Muscle of back (tissue), 11 donors: ENCODE measurements around the gene TRAF3. TPM values are rescaled to one million over a fixed set of nuclear protein-coding genes. Genes with fewer than 3 reads are reported as not detected.

Experiments
- DNase-seq, 3 donors: peaks; one replicate each; pipeline versions ENCODE4 v3.0.0 to v3.0.0-alpha.2; 2013
- polyA plus RNA-seq, 10 donors: library from polyadenylated mRNA; unstranded; fragments of 120-200 nt; gene quantifications; one replicate each; pipeline ENCODE4 v1.2.1, GENCODE V29; 2013; ENCODE audit not compliant: insufficient read length in 10 of 10

The TRAF3 gene
- polyA plus RNA-seq, 10 donors, result 10.9 to 18.9 (median 12.5) TPM

- DNase-seq, result no peak
Measured at GRCh38 chr14:102906616-102907302, 129.5 kb downstream of the TRAF3 start.

- no peak for DNase-seq
Measured at GRCh38 chr14:102907303-102907844, 130.1 kb downstream of the TRAF3 start.

GRCh38 chr14:102907980-102908730 is 130.9 kb downstream of the TRAF3 start:
- no peak for DNase-seq

DNA sequence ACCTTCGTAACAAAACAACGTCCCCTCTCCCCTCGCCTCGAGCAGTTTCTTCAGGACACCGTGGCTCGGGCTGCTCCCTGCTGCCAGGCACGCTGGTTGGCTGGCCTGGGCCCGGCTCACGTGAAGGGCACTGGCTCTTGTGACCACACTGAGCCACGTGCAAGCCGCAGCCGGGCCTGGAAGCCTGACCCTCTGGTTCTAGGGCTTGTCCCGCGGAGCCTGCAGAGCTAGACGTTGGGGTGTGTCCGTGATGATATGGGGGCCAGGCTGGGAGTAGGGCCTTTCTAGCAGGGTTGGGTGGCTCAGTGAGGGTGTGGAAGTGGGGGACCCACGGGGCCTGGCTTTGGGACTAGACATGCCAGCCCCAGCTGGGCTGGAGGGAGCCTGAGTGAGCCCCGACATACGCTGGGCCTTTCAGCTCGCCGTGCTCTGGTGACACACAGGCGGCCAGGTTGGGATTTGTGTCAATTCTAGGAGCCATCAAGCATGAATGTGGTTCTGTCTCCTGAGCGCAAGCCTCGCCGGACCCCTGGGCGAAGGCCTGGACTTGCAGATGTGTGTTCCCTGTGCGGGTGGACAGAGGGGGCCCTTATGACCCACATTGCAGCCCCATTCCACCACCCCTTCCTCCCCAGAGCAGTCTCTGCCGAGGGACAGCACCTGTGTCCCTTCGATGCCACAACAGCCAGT is 131.7 kb downstream of the TRAF3 start:
- no peak for DNase-seq

- no peak for DNase-seq
Measured at GRCh38 chr14:102909462-102909861, 132.2 kb downstream of the TRAF3 start.

- DNase-seq, result no peak
Measured at GRCh38 chr14:102909911-102910310, 132.7 kb downstream of the TRAF3 start.

DNA sequence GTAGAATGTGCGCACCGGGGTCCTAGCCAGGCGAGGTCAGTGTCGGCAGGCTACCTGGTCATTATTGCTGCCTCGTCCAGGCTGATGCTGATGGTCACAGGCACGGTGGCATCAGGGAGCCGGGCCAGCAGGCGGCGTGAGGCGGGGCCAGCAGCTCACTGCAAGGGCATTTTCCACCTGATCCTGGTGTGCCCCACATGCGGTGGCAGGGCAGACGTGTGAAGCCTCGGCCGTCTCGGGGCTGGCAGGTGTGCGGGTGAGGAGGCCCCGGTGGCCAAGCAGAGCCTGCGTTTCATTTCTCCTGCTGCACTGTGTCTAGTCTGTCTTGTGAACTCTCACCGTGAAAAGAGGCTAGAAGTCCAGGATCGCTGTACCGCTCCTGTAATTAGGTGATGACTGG is 133.2 kb downstream of the TRAF3 start:
- DNase-seq, result no peak

- no peak for DNase-seq
Measured at GRCh38 chr14:102911541-102911951, 134.3 kb downstream of the TRAF3 start.

DNA sequence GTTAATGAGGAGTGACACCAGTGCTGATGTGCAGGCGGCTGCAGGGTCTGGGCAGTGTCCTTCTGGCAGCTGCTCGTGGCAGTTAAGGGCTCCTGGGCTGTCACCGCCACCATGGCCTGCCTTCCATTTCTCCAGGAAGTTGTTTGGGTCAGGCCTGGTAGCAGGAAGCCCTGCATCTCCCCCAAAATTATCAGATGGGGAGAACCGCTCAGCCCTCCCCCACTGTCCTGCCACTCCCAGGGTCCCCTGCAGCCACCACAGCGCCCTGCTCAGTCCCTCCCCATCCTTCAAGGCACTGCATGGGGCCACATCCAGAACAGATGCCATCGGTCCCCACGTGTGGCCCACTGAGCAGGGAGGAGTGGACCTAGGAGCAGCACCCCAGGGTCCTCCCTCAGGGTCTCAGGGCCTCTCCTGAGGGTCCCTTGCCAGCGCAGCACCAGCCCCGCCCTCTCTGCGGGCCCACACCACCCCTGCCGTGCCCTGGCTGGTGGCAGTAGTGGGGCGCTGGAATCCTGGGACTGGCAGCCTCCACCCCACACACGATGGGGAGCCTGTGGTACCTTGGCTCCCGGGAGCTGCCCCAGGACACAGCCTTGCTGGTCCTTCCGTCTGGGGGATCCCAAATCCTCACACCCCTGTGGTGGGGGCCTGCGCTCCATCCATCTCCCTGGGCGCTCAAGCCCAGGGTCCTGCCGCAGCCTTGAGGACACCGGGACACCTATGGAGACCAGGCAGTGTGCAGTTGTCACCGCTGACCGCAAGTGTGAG is 134.9 kb downstream of the TRAF3 start:
- no peak for DNase-seq

- DNase-seq, result no peak
Measured at GRCh38 chr14:102913341-102914211, 136.3 kb downstream of the TRAF3 start.

- DNase-seq, result no peak
Measured at GRCh38 chr14:102914474-102915291, 137.4 kb downstream of the TRAF3 start.

DNA sequence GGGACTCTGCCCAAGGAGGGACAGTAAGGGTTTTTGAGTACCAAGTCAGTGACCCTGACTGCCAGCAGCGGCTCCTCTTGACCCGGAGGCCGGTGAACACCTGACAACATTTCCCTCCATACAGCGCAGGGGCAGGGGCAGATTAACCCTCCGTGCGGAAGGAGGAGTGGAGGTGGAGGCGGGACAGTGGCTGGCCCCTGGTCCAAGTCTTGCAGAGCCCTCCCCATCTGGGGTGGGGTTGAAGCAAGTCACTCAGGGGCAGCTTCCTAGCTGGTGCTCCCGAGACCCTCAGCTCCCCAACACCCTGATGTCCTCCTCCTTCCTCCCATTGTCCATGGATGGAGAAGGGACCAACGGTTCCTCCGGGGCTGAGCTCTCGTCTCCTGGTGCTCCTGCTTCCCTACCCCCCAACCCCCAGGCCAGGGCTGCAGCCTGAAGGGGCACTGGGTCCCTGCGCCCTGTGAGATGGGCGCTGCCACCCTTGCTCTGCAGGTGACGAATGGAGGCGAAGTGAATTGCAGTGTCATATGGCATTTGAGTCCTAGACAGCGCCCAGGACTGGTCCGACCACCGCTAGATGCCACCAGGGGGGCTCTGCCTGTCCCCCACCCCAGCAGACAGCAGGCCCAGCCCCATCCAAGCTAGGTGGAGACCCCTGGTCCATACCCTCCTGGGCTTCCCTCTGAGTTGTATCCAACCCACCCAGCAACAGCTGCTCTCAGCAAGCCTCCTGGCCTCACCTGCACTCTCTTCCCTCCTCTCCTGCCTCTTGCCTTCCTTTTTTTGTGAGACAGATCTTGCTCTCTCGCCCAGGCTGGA is 138.3 kb downstream of the TRAF3 start:
- DNase-seq, result no peak

- DNase-seq, result no peak
Measured at GRCh38 chr14:102916347-102917055, 139.3 kb downstream of the TRAF3 start.

- no peak for DNase-seq
Measured at GRCh38 chr14:102917056-102917385, 139.8 kb downstream of the TRAF3 start.

- peak in 1 of 3 donors; percentile 61 for DNase-seq
Measured at GRCh38 chr14:102917469-102918211, 140.4 kb downstream of the TRAF3 start.

- DNase-seq, result no peak
Measured at GRCh38 chr14:102918438-102918837, 141.2 kb downstream of the TRAF3 start.

DNA sequence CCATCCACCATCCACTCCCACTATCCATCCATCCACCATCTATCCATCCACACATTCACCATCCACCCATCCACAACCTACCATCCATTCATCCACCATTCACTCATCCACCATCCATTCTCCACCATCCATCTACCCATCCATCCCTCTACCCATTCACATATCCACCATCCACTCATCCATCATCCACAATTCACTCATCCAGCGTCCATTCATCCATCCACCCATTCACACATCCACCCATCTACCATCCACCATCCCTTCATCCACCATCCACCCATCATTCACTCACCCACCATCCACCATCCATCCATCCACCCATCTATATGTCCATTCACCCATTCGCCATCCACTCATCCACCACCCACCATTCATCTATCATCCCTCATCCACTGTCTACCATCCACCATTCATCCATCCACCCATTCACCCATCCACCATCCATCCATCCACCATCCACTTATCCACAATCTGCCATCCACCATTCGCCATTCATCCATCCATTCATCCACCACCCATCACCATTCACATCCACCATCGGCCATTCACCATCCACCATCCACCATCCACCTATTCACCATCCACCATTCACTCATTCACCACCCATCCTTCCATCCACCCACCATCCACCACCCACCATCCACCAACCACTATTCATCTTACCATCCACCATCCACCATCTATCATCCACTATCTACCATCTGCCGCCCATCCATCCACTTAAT is 143.2 kb downstream of the TRAF3 start:
- no peak for DNase-seq
